ENCODE results near the gene FNDC5.

The FNDC5 gene

DNA sequence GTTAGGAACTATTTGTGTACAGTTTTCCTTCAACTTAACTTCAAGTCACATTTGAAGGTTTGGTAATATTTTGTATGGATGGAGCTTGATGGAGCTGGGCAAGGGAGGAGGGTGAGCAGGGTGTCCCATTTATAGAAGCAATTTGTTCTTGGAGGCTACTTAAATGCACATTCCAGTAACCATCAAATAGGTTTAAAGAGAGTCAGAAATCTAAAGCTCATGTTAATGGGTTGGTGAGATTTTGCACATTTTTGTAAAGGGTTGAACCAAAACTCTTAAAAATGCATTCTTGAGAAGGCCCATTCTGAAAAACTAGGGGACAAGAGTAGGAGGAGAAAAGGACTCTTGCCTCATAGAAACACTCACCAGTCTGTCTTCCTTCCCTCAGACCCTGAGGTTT is 10.1 kb downstream of the FNDC5 start:
- Histone ChIP-seq H3K9me3 (ENCODE audit: insufficient read depth, low read length) (no peaks in the 10 kb centered on the region), H4K20me1 (ENCODE audit: low read depth, low read length) (no peaks in the 10 kb centered on the region), H3K9ac (ENCODE audit: low read length) (no peak overlapping the region), H3K9me2 (replicated peaks; ENCODE audit: insufficient read depth, low read length) (no peaks in the 10 kb centered on the region), H3K4me2 (ENCODE audit: low read depth, low read length, poor library complexity, severe bottlenecking) (no peak overlapping the region), H2AFZ (ENCODE audit: low read depth, low read length, severe bottlenecking) (no peak overlapping the region), H3K27ac (ENCODE audit: low read depth, low read length) (no peak overlapping the region), H3F3A (ENCODE audit: insufficient read depth) (no peaks in the 10 kb centered on the region), H3K79me2 (ENCODE audit: insufficient read depth, low read length) (no peaks in the 10 kb centered on the region), H3K27me3 (ENCODE audit: low read length) (no peaks in the 10 kb centered on the region), H3K36me3 (ENCODE audit: low read length) (peaks cover 8% of the 10 kb centered on the region; the same call in 1 of the 2 replicates), H3K4me3 (ENCODE audit: insufficient read depth, low read length, poor library complexity, severe bottlenecking) (no peak overlapping the region)
- no peak for TF ChIP-seq CTCF (IDR thresholded peaks at IDR 0.05; ENCODE audit: insufficient read depth, low read length, poor library complexity, severe bottlenecking)
- no peak for TF ChIP-seq EZH2phosphoT487 (conservative IDR thresholded peaks at IDR 0.05; ENCODE audit: low read length)

GRCh38 chr1:32859915-32860314 is 10.8 kb downstream of the FNDC5 start:
- Histone ChIP-seq H3K4me3 (ENCODE audit: insufficient read depth, low read length, poor library complexity, severe bottlenecking) (no peak overlapping the region), H3F3A (ENCODE audit: insufficient read depth) (no peaks in the 10 kb centered on the region), H3K27ac (ENCODE audit: low read depth, low read length) (no peak overlapping the region), H4K20me1 (ENCODE audit: low read depth, low read length) (no peaks in the 10 kb centered on the region), H3K36me3 (ENCODE audit: low read length) (peaks cover 8% of the 10 kb centered on the region; the same call in 1 of the 2 replicates), H3K9me2 (replicated peaks; ENCODE audit: insufficient read depth, low read length) (no peaks in the 10 kb centered on the region), H3K9ac (ENCODE audit: low read length) (no peak overlapping the region), H3K4me2 (ENCODE audit: low read depth, low read length, poor library complexity, severe bottlenecking) (no peak overlapping the region), H3K79me2 (ENCODE audit: insufficient read depth, low read length) (no peaks in the 10 kb centered on the region), H3K27me3 (ENCODE audit: low read length) (no peaks in the 10 kb centered on the region), H3K9me3 (ENCODE audit: insufficient read depth, low read length) (no peaks in the 10 kb centered on the region), H2AFZ (ENCODE audit: low read depth, low read length, severe bottlenecking) (no peak overlapping the region)
- TF ChIP-seq EZH2phosphoT487 (conservative IDR thresholded peaks at IDR 0.05; ENCODE audit: low read length) (no peak), CTCF (IDR thresholded peaks at IDR 0.05; ENCODE audit: insufficient read depth, low read length, poor library complexity, severe bottlenecking) (no peak)

GRCh38 chr1:32858791-32859190 is 11.9 kb downstream of the FNDC5 start:
- H3F3A ChIP-seq (ENCODE audit: insufficient read depth), result no peaks in the 10 kb centered on the region
- H3K27ac ChIP-seq (ENCODE audit: low read depth, low read length), result no peak overlapping the region
- no peak overlapping the region for H3K9ac ChIP-seq (ENCODE audit: low read length)
- no peaks in the 10 kb centered on the region for H3K27me3 ChIP-seq (ENCODE audit: low read length)
- no peak overlapping the region for H3K4me2 ChIP-seq (ENCODE audit: low read depth, low read length, poor library complexity, severe bottlenecking)
- no peak overlapping the region for H3K4me3 ChIP-seq (ENCODE audit: insufficient read depth, low read length, poor library complexity, severe bottlenecking)
- H3K9me3 ChIP-seq (ENCODE audit: insufficient read depth, low read length), result no peaks in the 10 kb centered on the region
- H3K79me2 ChIP-seq (ENCODE audit: insufficient read depth, low read length), result no peaks in the 10 kb centered on the region
- no peaks in the 10 kb centered on the region for H3K9me2 ChIP-seq (replicated peaks; ENCODE audit: insufficient read depth, low read length)
- no peak overlapping the region for H2AFZ ChIP-seq (ENCODE audit: low read depth, low read length, severe bottlenecking)
- H3K36me3 ChIP-seq (ENCODE audit: low read length), result peaks cover 8% of the 10 kb centered on the region; the same call in 1 of the 2 replicates
- H4K20me1 ChIP-seq (ENCODE audit: low read depth, low read length), result no peaks in the 10 kb centered on the region
- TF ChIP-seq CTCF (IDR thresholded peaks at IDR 0.05; ENCODE audit: insufficient read depth, low read length, poor library complexity, severe bottlenecking), result no peak
- TF ChIP-seq EZH2phosphoT487 (conservative IDR thresholded peaks at IDR 0.05; ENCODE audit: low read length), result no peak

Data from SU-DHL-6 (cell line).